Measurements from ENCODE around the gene PPP2R5A. TPM values are rescaled to one million over a fixed set of nuclear protein-coding genes. Genes with fewer than 3 reads are reported as not detected.

The PPP2R5A gene
- total and polyA plus RNA-seq, 12 donors = 44.2 to 86.8 (median 57.3) TPM

- no peak for DNase-seq
Measured at GRCh38 chr1:212397171-212397570, 112.0 kb downstream of the PPP2R5A start.

GRCh38 chr1:212401042-212401441 is 115.8 kb downstream of the PPP2R5A start:
- Histone ChIP-seq H3K4me1 (peaks cover 0 to 15% (median 0%) of the 10 kb centered on the region in 9 donors), H3K4me3 (no peak overlapping the region), H3K36me3 (peaks cover 0 to 20% (median 0%) of the 10 kb centered on the region in 9 donors), H3K27ac (no peak overlapping the region), H3K9me3 (peaks cover 0 to 20% (median 10%) of the 10 kb centered on the region in 11 donors), H3K27me3 (no peaks in the 10 kb centered on the region)
- ATAC-seq (no peak), DNase-seq (no peak)
- WGBS, 2 donors = 97 to 100% methylated on average over 4 of the region's 4 CpGs
- intact Hi-C loops (cut with DNase I) = no loop called here
- no peak for TF ChIP-seq CTCF (IDR thresholded peaks at IDR 0.05)

More at GRCh38 chr1:212397171-212397570, 112.0 kb downstream of the PPP2R5A start:
- Histone ChIP-seq H3K9me3 (peaks cover 0 to 28% (median 10%) of the 10 kb centered on the region in 11 donors), H3K36me3 (no peaks in the 10 kb centered on the region), H3K4me3 (no peak overlapping the region), H3K27me3 (no peaks in the 10 kb centered on the region), H3K4me1 (peaks cover 0 to 9% (median 0%) of the 10 kb centered on the region in 9 donors), H3K27ac (no peak overlapping the region)
- WGBS, 2 donors = 90 to 98% methylated on average over 1 of the region's 1 CpG
- intact Hi-C loops (cut with DNase I) = no loop called here
- no peak for TF ChIP-seq CTCF (IDR thresholded peaks at IDR 0.05)
- ATAC-seq = no peak

GRCh38 chr1:212401838-212402582 is 116.8 kb downstream of the PPP2R5A start:
- DNase-seq (no peak), ATAC-seq (no peak)
- intact Hi-C loops (cut with DNase I) = no loop called here
- H3K27ac ChIP-seq = no peak overlapping the region
- no peak for TF ChIP-seq CTCF (IDR thresholded peaks at IDR 0.05)
- no peaks in the 10 kb centered on the region for H3K27me3 ChIP-seq
- no peak overlapping the region for H3K4me3 ChIP-seq
- H3K4me1 ChIP-seq = peaks cover 0 to 15% (median 0%) of the 10 kb centered on the region in 9 donors
- peaks cover 0 to 29% (median 1%) of the 10 kb centered on the region in 9 donors for H3K36me3 ChIP-seq
- 80 to 87% methylated on average over 7 of the region's 7 CpGs for WGBS, 2 donors
- peaks cover 0 to 10% (median 8%) of the 10 kb centered on the region in 11 donors for H3K9me3 ChIP-seq

GRCh38 chr1:212402666-212403321 is 117.6 kb downstream of the PPP2R5A start:
- no peak for DNase-seq
- TF ChIP-seq CTCF (IDR thresholded peaks at IDR 0.05) = no peak
- no peak overlapping the region for H3K27ac ChIP-seq
- ATAC-seq = no peak
- H3K27me3 ChIP-seq = no peaks in the 10 kb centered on the region
- peaks cover 0 to 37% (median 6%) of the 10 kb centered on the region in 9 donors for H3K36me3 ChIP-seq
- no peak overlapping the region for H3K4me3 ChIP-seq
- WGBS, 2 donors = 90 to 92% methylated on average over 7 of the region's 7 CpGs
- intact Hi-C loops (cut with DNase I) = no loop called here
- H3K4me1 ChIP-seq = peaks cover 0 to 15% (median 0%) of the 10 kb centered on the region in 9 donors
- peaks cover 0 to 6% (median under 1%) of the 10 kb centered on the region in 11 donors for H3K9me3 ChIP-seq

Measured in heart right ventricle (tissue), 16 donors.